ENCODE measurements around the gene SIRT3. TPM values are rescaled to one million over a fixed set of nuclear protein-coding genes. Genes with fewer than 3 reads are reported as not detected.

Gene SIRT3
- total and polyA plus RNA-seq, 2 of the 13 experiments (the other 11 are each of a cell fraction or from before 2014, with no cell fraction given), result 15.1 to 18.2 TPM

- TF ChIP-seq, protein P1, sequence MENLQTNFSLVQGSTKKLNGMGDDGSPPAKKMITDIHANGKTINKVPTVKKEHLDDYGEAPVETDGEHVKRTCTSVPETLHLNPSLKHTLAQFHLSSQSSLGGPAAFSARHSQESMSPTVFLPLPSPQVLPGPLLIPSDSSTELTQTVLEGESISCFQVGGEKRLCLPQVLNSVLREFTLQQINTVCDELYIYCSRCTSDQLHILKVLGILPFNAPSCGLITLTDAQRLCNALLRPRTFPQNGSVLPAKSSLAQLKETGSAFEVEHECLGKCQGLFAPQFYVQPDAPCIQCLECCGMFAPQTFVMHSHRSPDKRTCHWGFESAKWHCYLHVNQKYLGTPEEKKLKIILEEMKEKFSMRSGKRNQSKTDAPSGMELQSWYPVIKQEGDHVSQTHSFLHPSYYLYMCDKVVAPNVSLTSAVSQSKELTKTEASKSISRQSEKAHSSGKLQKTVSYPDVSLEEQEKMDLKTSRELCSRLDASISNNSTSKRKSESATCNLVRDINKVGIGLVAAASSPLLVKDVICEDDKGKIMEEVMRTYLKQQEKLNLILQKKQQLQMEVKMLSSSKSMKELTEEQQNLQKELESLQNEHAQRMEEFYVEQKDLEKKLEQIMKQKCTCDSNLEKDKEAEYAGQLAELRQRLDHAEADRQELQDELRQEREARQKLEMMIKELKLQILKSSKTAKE (CRISPR knock-in tag; IDR thresholded peaks at IDR 0.05; ENCODE audit: borderline replicate concordance), result no peak
- peak; percentile 50; the same call in 1 of the 2 replicates for TF ChIP-seq TFDP2 (CRISPR knock-in tag; IDR thresholded peaks at IDR 0.05)
- TF ChIP-seq ATF4 (CRISPR knock-in tag; IDR thresholded peaks at IDR 0.05), result 0 out of 4 replicates have a peak, but pooled peaks of 1 of the 2 experiments have one; percentile 46
- no peak for TF ChIP-seq KDM6A (CRISPR knock-in tag; IDR thresholded peaks at IDR 0.05; ENCODE audit: low read depth)
- TF ChIP-seq ZNF556 (CRISPR knock-in tag; IDR thresholded peaks at IDR 0.05; ENCODE audit: borderline replicate concordance), result peak; percentile 50; the same call in 1 of the 2 replicates
- no peak for TF ChIP-seq MTERF4 (CRISPR knock-in tag; IDR thresholded peaks at IDR 0.05)
- TF ChIP-seq POLR2G (IDR thresholded peaks at IDR 0.05; ENCODE audit: low read depth, low read length), result peak; percentile 93
- TF ChIP-seq NFYC (CRISPR knock-in tag; IDR thresholded peaks at IDR 0.05), result no peak
- TF ChIP-seq SP2 (CRISPR knock-in tag; IDR thresholded peaks at IDR 0.05), result peak; percentile 73
- TF ChIP-seq NFYB (CRISPR knock-in tag; IDR thresholded peaks at IDR 0.05), result peak; percentile 50
- TF ChIP-seq, protein P2, sequence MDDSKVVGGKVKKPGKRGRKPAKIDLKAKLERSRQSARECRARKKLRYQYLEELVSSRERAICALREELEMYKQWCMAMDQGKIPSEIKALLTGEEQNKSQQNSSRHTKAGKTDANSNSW (CRISPR knock-in tag; IDR thresholded peaks at IDR 0.05; ENCODE audit: borderline replicate concordance), result peak; percentile 97; the same call in 1 of the 2 replicates
- peak; percentile 77; the same call in 1 of the 2 replicates for TF ChIP-seq ZXDC (CRISPR knock-in tag; IDR thresholded peaks at IDR 0.05)
- TF ChIP-seq ZNF30 (CRISPR knock-in tag; IDR thresholded peaks at IDR 0.05), result no peak
- no peak for TF ChIP-seq HNF4G (IDR thresholded peaks at IDR 0.05; ENCODE audit: borderline replicate concordance, low read depth, low read length)
- no peak for TF ChIP-seq HNF4G (CRISPR knock-in tag; IDR thresholded peaks at IDR 0.05; ENCODE audit: borderline replicate concordance, low read depth)
- TF ChIP-seq, protein P3, sequence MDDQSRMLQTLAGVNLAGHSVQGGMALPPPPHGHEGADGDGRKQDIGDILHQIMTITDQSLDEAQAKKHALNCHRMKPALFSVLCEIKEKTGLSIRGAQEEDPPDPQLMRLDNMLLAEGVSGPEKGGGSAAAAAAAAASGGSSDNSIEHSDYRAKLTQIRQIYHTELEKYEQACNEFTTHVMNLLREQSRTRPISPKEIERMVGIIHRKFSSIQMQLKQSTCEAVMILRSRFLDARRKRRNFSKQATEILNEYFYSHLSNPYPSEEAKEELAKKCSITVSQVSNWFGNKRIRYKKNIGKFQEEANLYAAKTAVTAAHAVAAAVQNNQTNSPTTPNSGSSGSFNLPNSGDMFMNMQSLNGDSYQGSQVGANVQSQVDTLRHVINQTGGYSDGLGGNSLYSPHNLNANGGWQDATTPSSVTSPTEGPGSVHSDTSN (CRISPR knock-in tag; IDR thresholded peaks at IDR 0.05; ENCODE audit: borderline replicate concordance), result no peak
- peak; percentile 69; the same call in 1 of the 2 replicates for TF ChIP-seq AKAP8 (CRISPR knock-in tag; IDR thresholded peaks at IDR 0.05)
- TF ChIP-seq HNRNPH1 (optimal IDR thresholded peaks at IDR 0.05; ENCODE audit: low read depth, low read length), result peak; percentile 59
- TF ChIP-seq SPEN (CRISPR knock-in tag; IDR thresholded peaks at IDR 0.05; ENCODE audit: low read depth), result peak; percentile 82; the same call in 1 of the 2 replicates
Measured at GRCh38 chr11:207208-207862, 28.8 kb downstream of the SIRT3 start, which contains the start of the genes BET1L and RIC8A (continued).
